Muscle layer of duodenum (tissue), 2 donors: Measurements from ENCODE around the gene ACOXL.
"Not testable (repeated sequence)": the region's sequence is repeated elsewhere in the genome, so short reads cannot be mapped to it uniquely, and the experiment has no call there.

ENCODE experiments used
- H3K27ac ChIP-seq: one replicate; pipeline ENCODE4 v1.7.0; 2013; ENCODE audit warnings: mild to moderate bottlenecking, low read length
- H3K27me3 ChIP-seq: one replicate; pipeline ENCODE4 v1.7.0; 2013; ENCODE audit warnings: low read depth, mild to moderate bottlenecking, control low read depth, low read length
- H3K36me3 ChIP-seq, 2 donors: one replicate each; pipeline ENCODE4 v1.7.0; 2013; ENCODE audit warnings: low read length in 2 of 2, control low read depth in 1 of 2, mild to moderate bottlenecking in 1 of 2; ENCODE audit not compliant: insufficient read depth in 2 of 2, control insufficient read depth in 1 of 2
- H3K4me1 ChIP-seq, 2 donors: one replicate each; pipeline ENCODE4 v1.7.0; 2013; ENCODE audit warnings: low read length in 2 of 2, mild to moderate bottlenecking in 2 of 2, control low read depth in 1 of 2, moderate library complexity in 1 of 2; ENCODE audit not compliant: insufficient read depth in 2 of 2, control insufficient read depth in 1 of 2
- H3K4me3 ChIP-seq, 2 donors: one replicate each; pipeline ENCODE4 v1.7.0; 2013; ENCODE audit warnings: low read length in 2 of 2, low read depth in 1 of 2, mild to moderate bottlenecking in 1 of 2
- H3K9me3 ChIP-seq, 2 donors: one replicate each; pipeline ENCODE4 v1.7.0; 2013; ENCODE audit warnings: low read length in 2 of 2, control low read depth in 1 of 2, mild to moderate bottlenecking in 1 of 2; ENCODE audit not compliant: control insufficient read depth in 1 of 2
- donor health status: healthy.

ACOXL gene

GRCh38 chr2:111042772-111043771 is 310.7 kb downstream of the ACOXL start:
- Histone ChIP-seq H3K4me1 (no peaks in the 10 kb centered on the region), H3K36me3 (no peaks in the 10 kb centered on the region), H3K27ac (no peak overlapping the region), H3K9me3 (no peaks in the 10 kb centered on the region), H3K4me3 (no peak overlapping the region), H3K27me3 (no peaks in the 10 kb centered on the region)

GRCh38 chr2:111044066-111044465 is 311.7 kb downstream of the ACOXL start:
- Histone ChIP-seq H3K27me3 (no peaks in the 10 kb centered on the region), H3K9me3 (no peaks in the 10 kb centered on the region), H3K4me3 (no peak overlapping the region), H3K27ac (no peak overlapping the region), H3K36me3 (no peaks in the 10 kb centered on the region), H3K4me1 (no peaks in the 10 kb centered on the region)

GRCh38 chr2:111045236-111045635 is 312.9 kb downstream of the ACOXL start:
- not testable (repeated sequence) for H3K27ac ChIP-seq, H3K9me3 ChIP-seq, H3K4me1 ChIP-seq, H3K36me3 ChIP-seq, H3K27me3 ChIP-seq, H3K4me3 ChIP-seq

- no peaks in the 10 kb centered on the region for H3K27me3 ChIP-seq
- no peaks in the 10 kb centered on the region for H3K9me3 ChIP-seq
- H3K4me3 ChIP-seq = no peak overlapping the region
- H3K27ac ChIP-seq = no peak overlapping the region
- no peaks in the 10 kb centered on the region for H3K4me1 ChIP-seq
- no peaks in the 10 kb centered on the region for H3K36me3 ChIP-seq
These were observed 313.5 kb downstream of the ACOXL start for GRCh38 chr2:111045771-111046444.

GRCh38 chr2:111046670-111047069 is 314.3 kb downstream of the ACOXL start:
- H3K36me3 ChIP-seq = no peaks in the 10 kb centered on the region

GRCh38 chr2:111048856-111049768 is 316.7 kb downstream of the ACOXL start:
- Histone ChIP-seq H3K27me3 (no peaks in the 10 kb centered on the region), H3K4me3 (no peak overlapping the region), H3K9me3 (no peaks in the 10 kb centered on the region), H3K36me3 (no peaks in the 10 kb centered on the region), H3K4me1 (no peaks in the 10 kb centered on the region), H3K27ac (no peak overlapping the region)

More at GRCh38 chr2:111046670-111047069, 314.3 kb downstream of the ACOXL start:
- Histone ChIP-seq H3K27me3 (no peaks in the 10 kb centered on the region), H3K4me3 (no peak overlapping the region), H3K4me1 (no peaks in the 10 kb centered on the region), H3K27ac (no peak overlapping the region), H3K9me3 (no peaks in the 10 kb centered on the region)

- no peaks in the 10 kb centered on the region for H3K4me1 ChIP-seq
- H3K4me3 ChIP-seq = no peak overlapping the region
- no peak overlapping the region for H3K27ac ChIP-seq
- H3K9me3 ChIP-seq = no peaks in the 10 kb centered on the region
- H3K36me3 ChIP-seq = no peaks in the 10 kb centered on the region
- H3K27me3 ChIP-seq = no peaks in the 10 kb centered on the region
These were observed 317.6 kb downstream of the ACOXL start for GRCh38 chr2:111049792-111050640.

- Histone ChIP-seq H3K9me3 (no peaks in the 10 kb centered on the region), H3K27me3 (no peaks in the 10 kb centered on the region), H3K4me1 (no peaks in the 10 kb centered on the region), H3K36me3 (no peaks in the 10 kb centered on the region), H3K27ac (no peak overlapping the region), H3K4me3 (no peak overlapping the region)
These were observed 318.5 kb downstream of the ACOXL start for GRCh38 chr2:111050701-111051376.

GRCh38 chr2:111052621-111053020 is 320.2 kb downstream of the ACOXL start:
- Histone ChIP-seq H3K4me3 (no peak overlapping the region), H3K4me1 (no peaks in the 10 kb centered on the region), H3K27me3 (no peaks in the 10 kb centered on the region), H3K27ac (no peak overlapping the region), H3K9me3 (no peaks in the 10 kb centered on the region), H3K36me3 (no peaks in the 10 kb centered on the region)

- no peaks in the 10 kb centered on the region for H3K27me3 ChIP-seq
- no peaks in the 10 kb centered on the region for H3K9me3 ChIP-seq
- no peaks in the 10 kb centered on the region for H3K4me1 ChIP-seq
- H3K4me3 ChIP-seq = no peak overlapping the region
- no peak overlapping the region for H3K27ac ChIP-seq
- no peaks in the 10 kb centered on the region for H3K36me3 ChIP-seq
These were observed 320.9 kb downstream of the ACOXL start for GRCh38 chr2:111053266-111053665.
